Raji (cell line): ENCODE data around the gene CBLC.

Experiments used
- POLR2A ChIP-seq: IDR thresholded peaks from 2 replicates; pipeline ENCODE4 v1.6.1; 2011; ENCODE audit warnings: low read depth, low read length, control low read depth; ENCODE audit not compliant: insufficient read depth

Gene CBLC

DNA sequence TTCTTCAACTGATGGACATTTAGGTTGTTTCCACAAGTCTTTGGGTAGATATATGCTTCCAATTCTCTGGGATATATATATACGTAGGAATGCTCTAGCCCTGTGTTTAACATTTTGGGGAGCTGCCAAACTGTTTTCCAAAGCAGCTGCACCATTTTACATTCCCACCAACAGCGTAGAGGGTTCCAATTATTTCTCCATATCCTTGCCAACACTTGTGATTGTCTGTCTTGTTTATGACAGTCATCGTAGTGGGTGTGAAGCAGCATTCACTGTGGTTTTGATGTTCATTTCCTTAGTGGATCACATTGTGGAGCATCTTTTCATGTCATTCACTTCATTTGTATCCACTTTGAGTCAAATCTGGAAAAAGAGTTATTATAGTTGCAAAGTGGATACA, 4.7 kb upstream of the CBLC start:
- TF ChIP-seq POLR2A = no peak

DNA sequence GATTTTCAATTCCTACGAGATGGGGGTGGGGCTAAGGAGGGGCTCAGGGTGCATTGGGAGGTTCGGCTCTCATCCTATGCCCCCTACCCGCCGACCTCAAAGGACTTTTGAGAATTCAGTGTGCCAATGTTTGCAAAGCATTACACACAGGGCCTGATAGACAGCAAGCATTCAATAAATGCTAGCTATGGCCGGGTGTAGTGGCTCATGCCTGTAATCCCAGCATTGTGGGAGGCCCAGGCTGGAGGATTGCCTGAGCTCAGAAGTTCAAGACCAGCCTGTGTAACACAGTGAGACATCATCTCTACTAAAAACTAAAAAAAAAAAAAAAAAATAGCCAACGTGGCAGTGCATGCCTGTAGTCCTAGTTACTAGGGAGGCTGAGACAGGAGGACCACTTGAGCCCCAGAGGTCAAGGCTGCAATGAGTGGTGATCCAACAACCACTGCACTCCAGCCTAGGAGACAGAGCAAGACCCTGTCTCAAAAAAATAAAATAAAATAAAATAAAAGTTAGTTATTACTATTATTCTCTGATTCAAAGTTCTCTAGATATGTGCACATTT, 1.9 kb upstream of the CBLC start:
- no peak for TF ChIP-seq POLR2A

DNA sequence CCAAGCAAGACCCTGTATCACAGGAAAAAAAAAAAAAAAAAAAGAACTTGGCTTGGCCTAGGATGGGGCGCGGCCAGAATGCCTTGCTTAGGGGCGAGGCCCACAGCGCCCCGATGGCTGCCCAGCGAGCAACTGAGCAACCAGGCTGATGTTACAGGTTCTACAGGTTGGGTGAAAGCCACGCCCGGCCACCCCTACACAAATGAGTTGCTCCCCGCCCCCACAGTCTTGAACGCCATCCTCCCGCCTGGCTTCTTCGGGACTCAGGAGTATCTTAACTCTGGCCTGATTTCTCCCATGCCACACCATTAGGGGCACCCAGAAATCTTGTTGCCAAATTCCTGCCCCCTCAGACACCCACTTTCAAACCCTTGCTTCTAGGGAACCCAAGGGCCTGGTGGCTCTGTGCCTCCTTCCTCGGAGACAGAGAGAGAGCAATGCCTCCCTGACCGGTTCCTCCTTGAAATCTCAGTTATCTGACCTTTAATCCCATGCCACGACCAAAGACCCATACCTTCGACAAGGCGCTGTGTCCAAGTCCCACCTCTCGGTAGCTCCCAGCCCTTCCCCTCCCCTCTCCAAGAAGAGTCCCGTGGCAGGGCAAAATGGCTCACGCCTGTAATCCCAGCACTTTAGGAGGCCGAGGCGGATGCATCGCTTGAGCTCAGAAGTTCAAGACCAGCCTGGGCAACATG, 1.1 kb upstream of the CBLC start:
- no peak for TF ChIP-seq POLR2A

DNA sequence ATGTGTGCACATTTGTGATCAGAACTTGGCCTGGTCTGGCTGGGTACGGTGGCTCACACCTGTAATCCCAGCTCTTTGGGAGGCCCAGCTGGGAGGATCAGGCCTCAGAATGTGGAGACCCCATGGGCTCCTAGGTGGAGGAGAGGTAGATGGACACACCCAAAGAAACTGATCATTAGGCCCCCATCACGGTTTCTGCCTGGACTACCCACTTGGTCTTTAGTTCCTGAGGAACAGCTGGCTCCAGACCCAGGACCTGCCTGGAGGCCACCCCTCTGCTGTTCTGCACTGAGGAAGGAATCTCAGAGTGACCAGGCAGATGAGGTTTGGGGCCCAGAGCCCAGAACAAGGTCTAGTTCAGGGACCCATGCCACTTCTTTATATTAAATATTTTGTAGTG, 1.5 kb downstream of the CBLC start:
- TF ChIP-seq POLR2A = no peak

DNA sequence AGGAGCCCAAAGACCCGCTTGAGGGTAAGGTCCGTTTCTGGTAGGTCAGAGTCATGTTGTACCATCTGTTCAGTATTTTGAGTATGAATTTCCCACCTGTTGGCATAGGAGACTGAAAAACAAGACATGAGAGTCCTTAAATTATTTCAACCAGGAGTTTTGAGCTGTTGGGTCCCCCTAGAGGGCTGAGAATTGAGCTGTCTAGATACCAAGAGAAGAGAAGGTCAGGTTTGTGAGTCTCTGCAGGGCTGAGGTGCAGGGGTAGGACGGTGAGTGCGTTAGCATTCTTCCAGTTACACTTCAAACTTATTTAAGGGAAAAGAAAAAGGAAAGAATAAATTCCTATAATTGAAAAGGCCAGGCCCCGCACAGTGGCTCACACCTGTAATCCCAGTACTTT, 5.0 kb downstream of the CBLC start:
- TF ChIP-seq POLR2A = no peak

DNA sequence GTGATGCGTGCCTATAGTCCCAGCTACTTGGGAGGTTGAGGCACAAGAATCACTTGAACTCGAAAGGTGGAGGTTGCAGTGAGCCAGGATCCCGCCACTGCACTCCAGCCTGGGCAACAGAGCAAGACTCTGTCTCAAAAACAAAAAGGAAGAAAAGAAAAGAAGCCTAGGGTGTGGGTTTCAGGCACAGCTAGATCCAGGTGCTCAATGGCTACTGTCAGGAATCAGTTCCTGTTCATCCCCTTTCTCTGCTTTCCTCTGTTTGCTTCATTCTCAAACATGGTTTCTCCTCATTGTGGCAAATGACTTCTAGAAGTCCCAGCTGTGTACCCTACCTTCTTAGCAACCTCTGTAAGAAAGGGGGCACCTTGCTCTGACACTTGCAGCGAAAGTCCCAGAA, 5.9 kb downstream of the CBLC start:
- no peak for TF ChIP-seq POLR2A

DNA sequence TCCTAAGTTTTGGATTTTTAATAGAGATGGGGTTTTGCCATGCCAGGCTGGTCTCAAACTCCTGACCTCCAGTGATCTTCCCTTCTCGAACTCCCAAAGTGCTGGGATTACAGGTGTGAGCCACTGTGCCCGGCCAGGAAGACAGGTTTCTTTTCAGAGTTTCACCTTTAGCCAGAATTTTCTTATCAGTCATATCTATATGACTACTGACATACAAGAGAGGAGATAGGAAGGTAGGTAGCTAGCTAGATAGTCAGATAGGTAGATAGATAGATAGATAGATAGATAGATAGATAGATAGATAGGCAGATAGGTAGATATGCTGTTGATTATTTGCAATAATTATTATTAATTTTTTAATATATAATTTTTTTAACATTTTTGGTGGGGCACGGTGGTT, 7.6 kb downstream of the CBLC start:
- no peak for TF ChIP-seq POLR2A

DNA sequence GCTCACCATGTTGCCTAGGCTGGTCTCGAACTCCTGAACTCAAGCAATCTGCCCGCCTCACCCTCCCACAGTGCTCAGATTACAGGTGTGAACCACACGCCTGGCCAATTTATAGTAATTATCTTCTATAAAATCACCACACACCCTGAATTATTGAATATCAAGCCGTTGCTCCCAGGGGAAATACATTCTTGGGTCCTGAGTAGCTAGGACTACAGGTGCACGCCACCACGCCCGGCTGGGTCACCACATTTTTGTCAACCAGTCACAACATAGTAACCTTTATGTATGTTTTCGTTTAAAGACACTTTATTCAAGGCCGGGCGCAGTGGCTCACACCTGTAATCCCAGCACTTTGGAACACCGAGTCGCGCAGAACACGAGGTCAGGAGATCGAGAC, 8.3 kb downstream of the CBLC start:
- TF ChIP-seq POLR2A = no peak

DNA sequence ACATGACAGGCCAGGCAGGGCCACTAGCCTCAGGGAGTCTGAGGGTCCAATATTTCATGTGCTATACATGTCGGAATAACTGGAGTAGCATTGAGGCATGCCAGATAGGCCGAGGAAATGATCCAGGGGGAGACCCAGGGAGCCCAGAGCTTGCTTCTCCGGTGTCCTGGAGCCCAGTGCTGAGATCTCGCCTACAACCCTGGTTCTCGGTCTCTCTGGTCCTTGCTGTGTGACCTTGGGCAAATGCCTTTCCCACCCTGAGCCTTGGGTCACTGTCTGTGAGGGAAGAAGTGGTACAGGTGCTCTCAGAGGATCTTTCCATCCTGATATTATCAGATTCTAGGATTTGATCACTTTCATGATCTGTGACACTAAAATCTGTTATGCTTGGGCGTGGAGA, 11.3 kb downstream of the CBLC start:
- TF ChIP-seq POLR2A = no peak

DNA sequence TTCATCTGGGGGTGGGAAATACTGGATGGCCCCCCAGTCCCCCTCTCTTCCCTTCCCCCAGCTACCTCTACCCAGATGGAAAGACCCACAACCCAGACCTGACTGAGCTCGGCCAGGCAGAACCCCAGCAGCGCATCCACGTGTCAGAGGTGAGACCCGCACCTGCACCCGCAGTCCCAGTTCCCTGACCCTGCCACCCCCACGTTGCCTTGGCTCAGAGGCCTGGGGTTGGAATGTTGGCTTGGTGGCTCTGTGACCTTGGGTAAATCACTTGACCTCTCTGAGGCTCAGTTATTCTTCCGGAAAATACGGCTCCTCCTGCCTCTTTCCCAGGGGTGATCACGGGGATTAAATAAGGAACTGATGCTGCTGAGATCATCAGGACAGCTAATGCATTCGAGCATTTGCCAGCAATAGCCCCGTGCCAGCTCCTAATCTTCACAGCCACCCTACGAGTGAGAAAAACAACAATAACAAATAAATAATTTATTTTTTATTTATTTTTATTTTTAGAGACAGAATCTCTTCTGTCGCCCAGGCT, 12.3 kb downstream of the CBLC start:
- TF ChIP-seq POLR2A = no peak

DNA sequence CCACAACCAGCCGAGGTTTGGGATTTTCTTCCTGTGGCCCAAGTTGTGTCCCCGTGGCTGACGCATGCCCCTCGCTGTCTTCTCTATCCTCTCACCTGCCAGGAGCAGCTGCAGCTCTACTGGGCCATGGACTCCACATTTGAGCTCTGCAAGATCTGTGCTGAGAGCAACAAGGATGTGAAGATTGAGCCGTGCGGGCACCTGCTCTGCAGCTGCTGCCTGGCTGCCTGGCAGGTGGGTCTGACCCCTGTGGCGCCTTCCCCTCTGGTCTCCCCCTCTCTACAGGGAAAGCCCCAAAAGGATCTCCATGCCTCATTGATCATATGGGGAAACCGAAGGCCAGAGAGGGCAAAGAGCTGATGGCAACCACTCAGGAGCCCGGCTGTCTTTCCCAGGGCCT, 14.6 kb downstream of the CBLC start:
- TF ChIP-seq POLR2A = no peak

DNA sequence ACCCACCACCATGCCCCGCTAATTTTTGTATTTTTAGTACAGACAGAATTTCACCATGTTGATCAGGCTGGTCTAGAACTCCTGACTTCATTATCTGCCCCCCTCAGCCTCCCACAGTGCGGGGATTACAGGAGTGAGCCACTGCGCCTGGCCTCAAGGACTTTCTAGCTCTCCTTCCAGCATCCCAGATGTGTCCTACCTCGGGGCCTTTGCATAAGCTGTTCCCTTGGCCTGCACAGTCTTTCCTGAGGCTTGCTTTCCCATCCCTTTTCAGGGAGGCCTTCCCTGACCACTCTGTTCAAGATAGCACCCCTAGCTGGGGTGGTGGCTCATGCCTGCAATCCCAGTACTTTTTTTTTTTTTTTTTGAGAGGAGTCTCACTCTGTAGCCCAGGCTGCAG, 16.9 kb downstream of the CBLC start:
- TF ChIP-seq POLR2A = no peak

DNA sequence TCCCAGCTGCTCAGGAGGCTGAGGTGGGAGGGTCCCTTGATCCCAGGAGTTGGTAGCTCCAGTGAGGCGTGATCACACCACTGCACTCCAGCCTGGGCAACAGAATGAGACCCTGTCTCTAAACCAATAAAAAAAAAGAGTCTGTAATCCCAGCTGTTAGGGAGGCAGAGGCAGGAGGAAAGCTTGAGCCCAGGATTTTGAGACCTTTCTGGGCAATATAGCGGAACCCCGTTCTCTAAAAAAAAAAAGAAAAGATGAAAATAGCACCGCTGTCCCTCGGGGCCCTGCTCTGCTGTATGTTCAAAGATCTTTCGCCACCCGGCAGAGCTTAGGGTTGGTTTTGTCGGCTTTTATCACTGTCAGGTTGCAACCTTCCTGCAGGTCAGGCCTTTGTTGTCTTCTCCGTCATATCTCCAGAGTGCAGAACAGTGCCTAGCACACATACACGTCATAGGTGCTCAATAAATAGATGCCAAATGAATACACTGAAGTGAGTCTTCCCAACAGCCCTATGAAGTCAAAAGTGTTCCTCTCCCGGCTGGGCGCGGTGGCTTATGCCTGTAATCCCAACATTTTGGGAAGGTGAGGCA, 17.8 kb downstream of the CBLC start:
- no peak for TF ChIP-seq POLR2A

DNA sequence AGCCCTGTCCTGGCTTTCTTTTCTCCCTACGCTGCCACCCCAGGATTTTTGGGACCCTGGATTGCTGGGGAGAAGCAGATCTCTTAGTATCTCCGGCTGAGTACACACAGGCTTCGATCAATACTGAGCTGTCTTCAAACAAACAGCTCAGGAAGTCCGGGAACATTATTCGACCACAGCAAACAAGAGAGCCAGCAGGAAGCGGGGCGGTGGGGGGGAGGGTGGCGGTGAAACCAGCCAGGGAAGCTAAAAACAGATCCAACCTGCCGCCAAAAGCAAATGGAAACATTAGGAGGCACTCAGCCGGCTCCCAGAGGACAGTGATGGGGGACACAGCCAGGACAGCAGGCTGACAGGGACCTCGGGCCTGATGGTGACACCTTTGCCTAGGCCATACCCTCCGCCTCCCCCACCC, 19.0 kb downstream of the CBLC start:
- no peak for TF ChIP-seq POLR2A

DNA sequence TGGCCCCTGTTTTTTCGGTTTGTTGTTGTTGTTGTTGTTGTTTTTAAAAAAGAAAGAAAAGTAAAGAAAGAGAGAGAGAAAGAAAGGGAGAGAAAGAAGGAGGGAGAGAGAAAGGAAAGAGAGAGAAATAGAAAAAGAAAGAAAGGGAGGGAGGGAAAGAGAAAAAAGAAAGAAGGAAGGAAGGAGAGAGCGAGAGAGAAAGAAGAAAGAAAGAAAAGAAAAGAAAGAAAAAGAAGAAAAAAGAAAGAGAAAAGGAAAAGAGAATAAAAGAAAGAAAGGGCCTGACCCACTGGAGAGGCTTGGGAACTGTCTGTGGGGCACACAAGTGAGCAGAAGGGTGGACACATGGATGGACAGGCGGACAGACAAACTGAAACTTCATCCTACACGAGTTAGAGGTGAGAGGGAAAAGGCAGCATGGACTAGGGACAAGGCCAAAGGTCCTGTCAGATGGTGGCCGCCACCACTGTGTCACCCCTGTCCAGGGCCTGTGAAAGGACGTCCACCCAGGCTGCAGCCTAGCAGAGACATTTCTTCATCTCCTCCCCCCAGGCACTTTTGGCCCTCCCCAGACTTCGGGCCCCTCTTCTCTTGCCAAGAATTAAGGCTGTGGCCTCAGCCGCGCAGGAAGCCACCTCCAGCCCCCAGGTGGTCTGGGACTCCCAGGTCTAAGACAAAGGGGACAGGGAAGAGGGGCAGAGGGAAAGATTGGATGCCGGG, 22.1 kb downstream of the CBLC start:
- TF ChIP-seq POLR2A = no peak

DNA sequence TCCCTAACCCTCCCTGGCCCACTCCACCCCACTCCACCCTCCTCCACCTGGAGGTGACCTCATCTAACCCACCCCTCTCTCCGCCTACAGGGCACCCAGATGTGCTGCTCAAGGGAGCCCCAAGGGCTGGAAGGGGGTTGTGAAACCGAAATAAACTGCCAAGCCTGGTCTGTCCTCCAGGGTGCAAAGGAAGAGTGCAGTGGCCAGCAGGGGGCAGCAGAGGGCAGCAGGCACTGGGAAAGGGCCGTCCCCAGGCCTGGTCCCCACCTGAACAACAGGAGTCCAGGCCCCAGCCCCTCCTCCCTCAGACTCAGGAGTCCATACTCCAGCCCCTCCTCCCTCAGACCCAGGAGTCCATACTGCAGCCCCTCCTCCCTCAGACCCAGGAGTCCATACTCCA, 22.8 kb downstream of the CBLC start:
- TF ChIP-seq POLR2A = no peak
